Gastroesophageal sphincter (tissue), 4 donors: Measurements from ENCODE around the gene KAT8. TPM values are rescaled to one million over a fixed set of nuclear protein-coding genes. Genes with fewer than 3 reads are reported as not detected.

Source experiments
- ATAC-seq: fragments of 150-250 bp; one replicate; pipeline ENCODE4 v1.9.1; 2016; ENCODE audit warnings: mild to moderate bottlenecking, moderate library complexity
- H3K27ac ChIP-seq, 4 donors: fragments of 200-600 bp; sonication (generic) in 3 of 4; 1 replicate in 3 of 4; 2 replicates in 1 of 4; pipeline ENCODE4 v1.5.1; 2016 to 2019
- H3K27me3 ChIP-seq: fragments of 200-600 bp; sonication (generic); one replicate; pipeline ENCODE4 v1.5.1; 2019
- H3K36me3 ChIP-seq, 2 donors: fragments of 200-600 bp; sonication (generic); one replicate each; pipeline ENCODE4 v1.5.1; 2019; ENCODE audit warnings: control low read depth in 1 of 2
- H3K4me1 ChIP-seq, 3 donors: fragments of 200-600 bp; sonication (generic); 1 replicate in 2 of 3; 2 replicates in 1 of 3; pipeline ENCODE4 v1.5.1; 2016 to 2019; ENCODE audit warnings: control low read depth in 2 of 3
- H3K4me3 ChIP-seq, 2 donors: fragments of 200-600 bp; sonication (generic); one replicate each; pipeline ENCODE4 v1.5.1; 2019; ENCODE audit warnings: mild to moderate bottlenecking in 1 of 2, moderate library complexity in 1 of 2
- H3K9me3 ChIP-seq, 3 donors: fragments of 200-600 bp; sonication (generic); one replicate each; pipeline ENCODE4 v1.5.1; 2017 to 2019; ENCODE audit warnings: control low read depth in 2 of 3
- CTCF ChIP-seq, 4 experiments: fragments of 200-600 bp in 2 of 4; fragments of 450-650 bp in 2 of 4; sonication (generic) in 1 of 4; IDR thresholded peaks; one replicate each; pipeline ENCODE4 v1.5.1; 2017 to 2019; ENCODE audit warnings: antibody characterized with exemption in 4 of 4, mild to moderate bottlenecking in 2 of 4, moderate library complexity in 2 of 4
- EP300 ChIP-seq: sonication (generic); formaldehyde crosslinking; IDR thresholded peaks from one replicate; pipeline ENCODE4 v1.6.1; 2017; ENCODE audit warnings: antibody characterized with exemption, mild to moderate bottlenecking
- POLR2A ChIP-seq, 2 donors: fragments of 450-650 bp; IDR thresholded peaks; one replicate each; pipeline ENCODE4 v1.6.1; 2017; ENCODE audit warnings: antibody characterized with exemption in 2 of 2, mild to moderate bottlenecking in 2 of 2, moderate library complexity in 1 of 2
- POLR2AphosphoS5 ChIP-seq: sonication (generic); formaldehyde crosslinking; IDR thresholded peaks from one replicate; pipeline ENCODE4 v1.6.1; 2017; ENCODE audit warnings: antibody characterized with exemption
- WGBS, 2 donors: methylation state at CpG; one replicate each; pipeline ENCODE4 v1.1.5; 2018; ENCODE audit warnings: low coverage in 1 of 2; 5-methylcytosine and 5-hydroxymethylcytosine counted together
- total RNA-seq, 4 donors: library from RNA; depleted of rRNA; stranded (reverse); fragments of >200 nt; gene quantifications; one replicate each; pipeline ENCODE4 v1.1.0, GENCODE V29; 2016

The KAT8 gene
- total RNA-seq, 4 donors from 2014 or later, result 65.6 to 81.4 (median 72.3) TPM

- Histone ChIP-seq H3K4me3 (no peak overlapping the region), H3K4me1 (peaks cover 0 to 10% (median 2%) of the 10 kb centered on the region in 3 donors), H3K27ac (no peak overlapping the region), H3K36me3 (peaks cover 0 to 95% of the 10 kb centered on the region in 2 donors), H3K9me3 (no peaks in the 10 kb centered on the region), H3K27me3 (no peaks in the 10 kb centered on the region)
- WGBS, 2 donors, result 80% methylated on average over 2 of the region's 8 CpGs; no CpG with 5 or more reads in 1 of the 2 donors
- TF ChIP-seq POLR2AphosphoS5, result no peak
- no peak for TF ChIP-seq CTCF (IDR thresholded peaks at IDR 0.05)
- TF ChIP-seq EP300, result no peak
- TF ChIP-seq POLR2A (IDR thresholded peaks at IDR 0.05), result no peak
- no peak for ATAC-seq
These were observed 30.0 kb upstream of the KAT8 start for GRCh38 chr16:31087481-31087880.

- H3K9me3 ChIP-seq, result no peaks in the 10 kb centered on the region
- no peak overlapping the region for H3K27ac ChIP-seq
- no peak for ATAC-seq
- H3K4me3 ChIP-seq, result no peak overlapping the region
- peaks cover 0 to 10% (median 1%) of the 10 kb centered on the region in 3 donors for H3K4me1 ChIP-seq
- TF ChIP-seq CTCF (IDR thresholded peaks at IDR 0.05), result no peak
- no peak for TF ChIP-seq EP300
- no peak for TF ChIP-seq POLR2AphosphoS5
- TF ChIP-seq POLR2A (IDR thresholded peaks at IDR 0.05), result no peak
- H3K27me3 ChIP-seq, result no peaks in the 10 kb centered on the region
- WGBS, 2 donors, result 58% methylated on average over 2 of the region's 5 CpGs; no CpG with 5 or more reads in 1 of the 2 donors
- peaks cover 0 to 92% of the 10 kb centered on the region in 2 donors for H3K36me3 ChIP-seq
These were observed 29.5 kb upstream of the KAT8 start for GRCh38 chr16:31087971-31088370.

GRCh38 chr16:31088459-31089183 is 28.8 kb upstream of the KAT8 start, which contains the start of gene PRSS53:
TSS of gene PRSS53 (minus strand) at chr16:31088943. CDS start at chr16:31088809, 134 bp downstream.
- Histone ChIP-seq H3K36me3 (peaks cover 0 to 85% of the 10 kb centered on the region in 2 donors), H3K27me3 (no peaks in the 10 kb centered on the region), H3K9me3 (no peaks in the 10 kb centered on the region), H3K4me3 (no peak within 1 kb of the TSS), H3K27ac (no peak within 1 kb of the TSS), H3K4me1 (peaks cover 0 to 14% (median 6%) of the 10 kb centered on the region in 3 donors)
- no peak for TF ChIP-seq EP300
- TF ChIP-seq CTCF (IDR thresholded peaks at IDR 0.05), result no peak
- TF ChIP-seq POLR2A (IDR thresholded peaks at IDR 0.05), result no peak
- TF ChIP-seq POLR2AphosphoS5, result no peak
- no peak for ATAC-seq
- 62 to 83% methylated on average over 5 to 8 of the region's 15 CpGs for WGBS, 2 donors

GRCh38 chr16:31089199-31089598 is 28.3 kb upstream of the KAT8 start:
- 100% methylated on average over 4 of the region's 8 CpGs; no CpG with 5 or more reads in 1 of the 2 donors for WGBS, 2 donors
- peaks cover 0 to 80% of the 10 kb centered on the region in 2 donors for H3K36me3 ChIP-seq
- H3K4me3 ChIP-seq, result no peak overlapping the region
- no peak for ATAC-seq
- H3K4me1 ChIP-seq, result peaks cover 0 to 18% (median 6%) of the 10 kb centered on the region in 3 donors
- no peak overlapping the region for H3K27ac ChIP-seq
- no peaks in the 10 kb centered on the region for H3K9me3 ChIP-seq
- no peak for TF ChIP-seq EP300
- no peak for TF ChIP-seq POLR2A (IDR thresholded peaks at IDR 0.05)
- no peak for TF ChIP-seq CTCF (IDR thresholded peaks at IDR 0.05)
- TF ChIP-seq POLR2AphosphoS5, result no peak
- no peaks in the 10 kb centered on the region for H3K27me3 ChIP-seq

- Histone ChIP-seq H3K4me1 (peaks cover 0 to 25% (median 6%) of the 10 kb centered on the region in 3 donors), H3K9me3 (no peaks in the 10 kb centered on the region), H3K36me3 (peaks cover 0 to 66% of the 10 kb centered on the region in 2 donors), H3K27ac (no peak overlapping the region), H3K4me3 (no peak overlapping the region), H3K27me3 (no peaks in the 10 kb centered on the region)
- TF ChIP-seq POLR2A (IDR thresholded peaks at IDR 0.05) (no peak), CTCF (IDR thresholded peaks at IDR 0.05) (no peak), EP300 (no peak), POLR2AphosphoS5 (no peak)
- WGBS, 2 donors, result 75% methylated on average over 2 of the region's 2 CpGs; no CpG with 5 or more reads in 1 of the 2 donors
- no peak for ATAC-seq
These were observed 26.9 kb upstream of the KAT8 start for GRCh38 chr16:31090540-31090939.
